ENCODE measurements around the gene CAMTA1. TPM values are rescaled to one million over a fixed set of nuclear protein-coding genes. Genes with fewer than 3 reads are reported as not detected.

Gene CAMTA1
- total RNA-seq, 1 experiment from 2014 or later, result 69.5 TPM

- TF ChIP-seq MAX (IDR thresholded peaks at IDR 0.05) (no peak), EZH2phosphoT487 (IDR thresholded peaks at IDR 0.05; ENCODE audit: borderline replicate concordance) (no peak), SIN3A (IDR thresholded peaks at IDR 0.05; ENCODE audit: low read depth) (no peak), ZNF274 (IDR thresholded peaks at IDR 0.05; ENCODE audit: low read depth, low read length) (no peak)
These were observed 919.2 kb downstream of the CAMTA1 start (continued) for GRCh38 chr1:7704214-7705047.

- Histone ChIP-seq H4K20me1 (ENCODE audit: insufficient read depth) (no peaks in the 10 kb centered on the region), H3K27ac (ENCODE audit: low read depth, low read length) (peak overlapping the region; percentile 37; the same call in 1 of the 2 replicates), H2AFZ (ENCODE audit: low read depth, low read length, poor library complexity, severe bottlenecking) (no peak overlapping the region), H3K9me3 (ENCODE audit: control insufficient read depth in 1 of 2, insufficient read depth in 1 of 2, low read depth in 1 of 2, low read length in 2 of 2) (no peaks in the 10 kb centered on the region), H3K79me2 (ENCODE audit: insufficient read depth, low read length) (peaks cover 6% of the 10 kb centered on the region; the same call in 1 of the 2 replicates), H3K4me1 (ENCODE audit: control insufficient read depth in 1 of 2, insufficient read depth in 2 of 2, low read length in 2 of 2) (peaks cover 5 to 14% of the 10 kb centered on the region in 2 experiments; a peak in 3 of 4 replicates), H3K4me3 (replicated peaks in 1 of 2; ENCODE audit: low read depth in 1 of 2, low read length in 2 of 2) (peak overlapping the region; percentile 65 to 72), H3K9me2 (ENCODE audit: insufficient read depth) (no peaks in the 10 kb centered on the region), H3K27me3 (ENCODE audit: insufficient read depth, low read length) (peaks cover 3% of the 10 kb centered on the region; the same call in 1 of the 2 replicates), H3K9ac (ENCODE audit: low read length) (peak overlapping the region; percentile 63), H3K36me3 (ENCODE audit: control insufficient read depth in 1 of 2, insufficient read depth in 2 of 2, low read length in 2 of 2) (no peaks in the 10 kb centered on the region; a peak in 1 of 4 replicates), H3K4me2 (ENCODE audit: low read length) (peak overlapping the region; percentile 87)
- POLR2A ChIA-PET, result interaction anchor here (1.0 kb wide), 2 partner anchors 10 to 202 kb away, joined by 3 to 4 read pairs; no protein-coding TSS in a partner anchor
- DNase-seq (ENCODE audit: low read depth, low spot score) (no peak), ATAC-seq (no peak)
- BruUV-seq (replicated peaks), result no TSS peak
- RAD21 ChIA-PET (ENCODE audit: low non-redundant PET in 1 of 2, low total read pairs in 2 of 2, uncharacterized antibody in 2 of 2, unreplicated experiment in 2 of 2), result no interaction called here
- CTCF ChIA-PET, result interaction anchor here (1.0 kb wide), 3 partner anchors 36 to 103 kb away, joined by 3 to 7 read pairs (median 4); no protein-coding TSS in a partner anchor
- intact Hi-C loops (cut with micrococcal nuclease), result no loop called here
- TF ChIP-seq ATF3 (IDR thresholded peaks at IDR 0.05) (no peak), POLR2A (IDR thresholded peaks at IDR 0.05; ENCODE audit: borderline replicate concordance, extremely low read depth, insufficient read depth, insufficient read length) (no peak), EGR1 (IDR thresholded peaks at IDR 0.05; ENCODE audit: low read depth) (no peak), CTCF (IDR thresholded peaks at IDR 0.05 in 2 of 3, conservative IDR thresholded peaks at IDR 0.05 in 1 of 3; ENCODE audit: borderline replicate concordance in 1 of 3, insufficient read depth in 1 of 3, low read depth in 2 of 3, low read length in 2 of 3) (no peak), EZH2 (IDR thresholded peaks at IDR 0.05) (no peak), CEBPB (IDR thresholded peaks at IDR 0.05; ENCODE audit: low read depth) (no peak), REST (IDR thresholded peaks at IDR 0.05; ENCODE audit: low read depth) (no peak), POLR2AphosphoS5 (IDR thresholded peaks at IDR 0.05; ENCODE audit: low read depth, low read length) (no peak), ZNF274 (IDR thresholded peaks at IDR 0.05; ENCODE audit: low read depth, low read length) (no peak), YY1 (IDR thresholded peaks at IDR 0.05; ENCODE audit: extremely low read depth, insufficient replicate concordance, low read depth, low read length) (no peak), SIN3A (IDR thresholded peaks at IDR 0.05; ENCODE audit: low read depth) (no peak), ZFX (IDR thresholded peaks at IDR 0.05) (no peak), CBX3 (IDR thresholded peaks at IDR 0.05; ENCODE audit: low read depth) (no peak), TCF7L2 (IDR thresholded peaks at IDR 0.05; ENCODE audit: borderline replicate concordance, extremely low read depth, insufficient read depth, insufficient read length) (no peak)
These were observed 920.0 kb downstream of the CAMTA1 start for GRCh38 chr1:7705048-7705907.

Data from HCT116 (cell line).